CD4-positive, alpha-beta T cell (primary cell): ENCODE data around the gene FERMT1. TPM values are rescaled to one million over a fixed set of nuclear protein-coding genes. Genes with fewer than 3 reads are reported as not detected.

Experiments used
- ATAC-seq: fragments of 200-7000 bp; cut with Tn5 transposase; one replicate; pipeline ENCODE4 v1.10.0; 2022; ENCODE audit warnings: mild to moderate bottlenecking; ENCODE audit not compliant: poor library complexity
- CTCF ChIA-PET: fragments of 350-600 bp; sonication (Branson Sonifier 250); formaldehyde crosslinking; loops from one replicate; lab custom pipeline; 2021; ENCODE audit warnings: antibody characterized with exemption, inconsistent platforms; lab: Charles Lee
- POLR2A ChIA-PET: fragments of 350-600 bp; sonication (Branson Sonifier 250); formaldehyde crosslinking; loops from one replicate; lab custom pipeline; 2021; ENCODE audit warnings: antibody characterized with exemption, inconsistent platforms; lab: Charles Lee
- DNase-seq, 14 experiments: peaks; one replicate each; pipeline ENCODE4 v3.0.0-alpha.2; 2013 to 2020; ENCODE audit warnings: mixed read lengths in 2 of 14
- H3K27ac ChIP-seq, 2 donors: one replicate each; pipeline versions ENCODE4 v1.5.1 to v1.7.0; 2013; ENCODE audit warnings: low read length in 2 of 2, low read depth in 1 of 2, mild to moderate bottlenecking in 1 of 2
- H3K27me3 ChIP-seq, 2 experiments: 1 replicate in 1 of 2; 2 replicates in 1 of 2; pipeline versions ENCODE4 v1.6.1 to v1.7.0; 2013; ENCODE audit warnings: low read length in 2 of 2, control low read depth in 1 of 2, mild to moderate bottlenecking in 1 of 2, moderate library complexity in 1 of 2; ENCODE audit not compliant: insufficient read depth in 2 of 2, control insufficient read depth in 1 of 2
- H3K36me3 ChIP-seq: one replicate; pipeline ENCODE4 v1.6.1; 2013; ENCODE audit warnings: low read length, control low read depth; ENCODE audit not compliant: insufficient read depth
- H3K4me1 ChIP-seq: one replicate; pipeline ENCODE4 v1.6.1; 2013; ENCODE audit warnings: low read length, control low read depth; ENCODE audit not compliant: insufficient read depth
- H3K4me3 ChIP-seq: one replicate; pipeline ENCODE4 v1.5.1; 2013; ENCODE audit warnings: mild to moderate bottlenecking, low read length, moderate library complexity
- H3K9me3 ChIP-seq, 2 experiments: 1 replicate in 1 of 2; 2 replicates in 1 of 2; pipeline versions ENCODE4 v1.6.1 to v1.7.0; 2013; ENCODE audit warnings: low read length in 2 of 2, mild to moderate bottlenecking in 2 of 2, control low read depth in 1 of 2, moderate library complexity in 1 of 2; ENCODE audit not compliant: control insufficient read depth in 1 of 2, insufficient read depth in 1 of 2
- H3K27ac Mint-ChIP-seq: one replicate; pipeline ENCODE4 v1.8.0; 2020; ENCODE audit warnings: mixed read lengths
- H3K27me3 Mint-ChIP-seq: one replicate; pipeline ENCODE4 v1.8.0; 2021; ENCODE audit warnings: mixed read lengths
- H3K36me3 Mint-ChIP-seq: one replicate; pipeline ENCODE4 v1.8.0; 2021; ENCODE audit warnings: low read depth, mixed read lengths
- H3K4me1 Mint-ChIP-seq: one replicate; pipeline ENCODE4 v1.8.0; 2021; ENCODE audit warnings: low read depth, mixed read lengths
- H3K4me3 Mint-ChIP-seq: one replicate; pipeline ENCODE4 v1.8.0; 2020; ENCODE audit warnings: mild to moderate bottlenecking, mixed read lengths
- H3K9me3 Mint-ChIP-seq: one replicate; pipeline ENCODE4 v1.8.0; 2020; ENCODE audit warnings: mixed read lengths
- CTCF ChIP-seq: fragments of 200-600 bp; IDR thresholded peaks from one replicate; pipeline ENCODE4 v1.8.0; 2022; ENCODE audit warnings: antibody characterized with exemption, mild to moderate bottlenecking
- intact Hi-C, 2 experiments: fragments of 100-400 bp; cut with DNase I in 1 of 2; cut with micrococcal nuclease in 1 of 2; formaldehyde crosslinking; loops; one replicate each; pipeline versions ENCODE4 v1.15.1 to v1.9.0; 2023 to 2025; cut with DNase I, micrococcal nuclease
- total RNA-seq, 174 experiments: library from RNA in 2 of 174; stranded (reverse) in 2 of 174; gene quantifications; one replicate each; pipeline ENCODE4 v1.2.3 and lab custom pipeline; 2021 to 2026

Gene FERMT1
- total RNA-seq, 2 experiments from 2014 or later, result not detected

- H3K27ac Mint-ChIP-seq, result no peak overlapping the region
- no peak overlapping the region for H3K4me3 Mint-ChIP-seq
- peaks cover 31% of the 10 kb centered on the region for H3K27me3 Mint-ChIP-seq
- intact Hi-C loops, result no loop called here
- H3K36me3 Mint-ChIP-seq, result no peaks in the 10 kb centered on the region
- ATAC-seq (no peak), DNase-seq (no peak)
- no peaks in the 10 kb centered on the region for H3K4me1 Mint-ChIP-seq
- Histone ChIP-seq H3K9me3 (no peaks in the 10 kb centered on the region), H3K4me3 (no peak overlapping the region), H3K27ac (no peak overlapping the region), H3K4me1 (no peaks in the 10 kb centered on the region), H3K27me3 (peaks cover 3 to 5% of the 10 kb centered on the region in 2 experiments), H3K36me3 (no peaks in the 10 kb centered on the region)
- POLR2A ChIA-PET, result no interaction called here
- no peaks in the 10 kb centered on the region for H3K9me3 Mint-ChIP-seq
- TF ChIP-seq CTCF, result no peak
- CTCF ChIA-PET, result no interaction called here
Measured at GRCh38 chr20:6095409-6095808, 27.4 kb downstream of the FERMT1 start.

GRCh38 chr20:6094565-6094964 lies 28.3 kb downstream of the FERMT1 start:
- H3K27me3 Mint-ChIP-seq, result peaks cover 31% of the 10 kb centered on the region
- Histone ChIP-seq H3K27ac (no peak overlapping the region), H3K4me1 (no peaks in the 10 kb centered on the region), H3K4me3 (no peak overlapping the region), H3K9me3 (no peaks in the 10 kb centered on the region), H3K27me3 (peaks cover 3 to 5% of the 10 kb centered on the region in 2 experiments), H3K36me3 (no peaks in the 10 kb centered on the region)
- H3K36me3 Mint-ChIP-seq, result no peaks in the 10 kb centered on the region
- ATAC-seq (no peak), DNase-seq (no peak)
- intact Hi-C loops, result no loop called here
- POLR2A ChIA-PET, result no interaction called here
- no peak overlapping the region for H3K4me3 Mint-ChIP-seq
- TF ChIP-seq CTCF, result no peak
- H3K4me1 Mint-ChIP-seq, result no peaks in the 10 kb centered on the region
- no peak overlapping the region for H3K27ac Mint-ChIP-seq
- CTCF ChIA-PET, result no interaction called here
- no peaks in the 10 kb centered on the region for H3K9me3 Mint-ChIP-seq

- CTCF ChIA-PET, result no interaction called here
Measured at GRCh38 chr20:6094063-6094462, 28.8 kb downstream of the FERMT1 start.

More at GRCh38 chr20:6094063-6094462, 28.8 kb downstream of the FERMT1 start:
- no peak for TF ChIP-seq CTCF
- Mint-ChIP-seq H3K4me3 (no peak overlapping the region), H3K27me3 (peaks cover 36% of the 10 kb centered on the region), H3K4me1 (no peaks in the 10 kb centered on the region), H3K9me3 (no peaks in the 10 kb centered on the region), H3K36me3 (no peaks in the 10 kb centered on the region), H3K27ac (no peak overlapping the region)
- intact Hi-C loops, result no loop called here
- Histone ChIP-seq H3K4me1 (no peaks in the 10 kb centered on the region), H3K36me3 (no peaks in the 10 kb centered on the region), H3K27me3 (peaks cover 3 to 5% of the 10 kb centered on the region in 2 experiments), H3K9me3 (no peaks in the 10 kb centered on the region), H3K4me3 (no peak overlapping the region), H3K27ac (no peak overlapping the region)
- DNase-seq (no peak), ATAC-seq (no peak)
- POLR2A ChIA-PET, result no interaction called here
